CD4-positive, alpha-beta T cell (primary cell): ENCODE measurements around the gene ARID1A. TPM values are rescaled to one million over a fixed set of nuclear protein-coding genes. Genes with fewer than 3 reads are reported as not detected.
A peak's percentile ranks its signal among the peaks of the same experiment; 100 is the strongest.

Experiments used
- ATAC-seq: fragments of 200-7000 bp; cut with Tn5 transposase; one replicate; pipeline ENCODE4 v1.10.0; 2022; ENCODE audit warnings: mild to moderate bottlenecking; ENCODE audit not compliant: poor library complexity
- CTCF ChIA-PET: fragments of 350-600 bp; sonication (Branson Sonifier 250); formaldehyde crosslinking; loops from one replicate; lab custom pipeline; 2021; ENCODE audit warnings: antibody characterized with exemption, inconsistent platforms; lab: Charles Lee
- POLR2A ChIA-PET: fragments of 350-600 bp; sonication (Branson Sonifier 250); formaldehyde crosslinking; loops from one replicate; lab custom pipeline; 2021; ENCODE audit warnings: antibody characterized with exemption, inconsistent platforms; lab: Charles Lee
- DNase-seq, 14 experiments: peaks; one replicate each; pipeline ENCODE4 v3.0.0-alpha.2; 2013 to 2020; ENCODE audit warnings: mixed read lengths in 2 of 14
- H3K27ac ChIP-seq, 2 donors: one replicate each; pipeline versions ENCODE4 v1.5.1 to v1.7.0; 2013; ENCODE audit warnings: low read length in 2 of 2, low read depth in 1 of 2, mild to moderate bottlenecking in 1 of 2
- H3K27me3 ChIP-seq, 2 experiments: 1 replicate in 1 of 2; 2 replicates in 1 of 2; pipeline versions ENCODE4 v1.6.1 to v1.7.0; 2013; ENCODE audit warnings: low read length in 2 of 2, control low read depth in 1 of 2, mild to moderate bottlenecking in 1 of 2, moderate library complexity in 1 of 2; ENCODE audit not compliant: insufficient read depth in 2 of 2, control insufficient read depth in 1 of 2
- H3K36me3 ChIP-seq: one replicate; pipeline ENCODE4 v1.6.1; 2013; ENCODE audit warnings: low read length, control low read depth; ENCODE audit not compliant: insufficient read depth
- H3K4me1 ChIP-seq: one replicate; pipeline ENCODE4 v1.6.1; 2013; ENCODE audit warnings: low read length, control low read depth; ENCODE audit not compliant: insufficient read depth
- H3K4me3 ChIP-seq: one replicate; pipeline ENCODE4 v1.5.1; 2013; ENCODE audit warnings: mild to moderate bottlenecking, low read length, moderate library complexity
- H3K9me3 ChIP-seq, 2 experiments: 1 replicate in 1 of 2; 2 replicates in 1 of 2; pipeline versions ENCODE4 v1.6.1 to v1.7.0; 2013; ENCODE audit warnings: low read length in 2 of 2, mild to moderate bottlenecking in 2 of 2, control low read depth in 1 of 2, moderate library complexity in 1 of 2; ENCODE audit not compliant: control insufficient read depth in 1 of 2, insufficient read depth in 1 of 2
- H3K27ac Mint-ChIP-seq: one replicate; pipeline ENCODE4 v1.8.0; 2020; ENCODE audit warnings: mixed read lengths
- H3K27me3 Mint-ChIP-seq: one replicate; pipeline ENCODE4 v1.8.0; 2021; ENCODE audit warnings: mixed read lengths
- H3K36me3 Mint-ChIP-seq: one replicate; pipeline ENCODE4 v1.8.0; 2021; ENCODE audit warnings: low read depth, mixed read lengths
- H3K4me1 Mint-ChIP-seq: one replicate; pipeline ENCODE4 v1.8.0; 2021; ENCODE audit warnings: low read depth, mixed read lengths
- H3K4me3 Mint-ChIP-seq: one replicate; pipeline ENCODE4 v1.8.0; 2020; ENCODE audit warnings: mild to moderate bottlenecking, mixed read lengths
- H3K9me3 Mint-ChIP-seq: one replicate; pipeline ENCODE4 v1.8.0; 2020; ENCODE audit warnings: mixed read lengths
- intact Hi-C, 2 experiments: fragments of 100-400 bp; cut with DNase I in 1 of 2; cut with micrococcal nuclease in 1 of 2; formaldehyde crosslinking; loops; one replicate each; pipeline versions ENCODE4 v1.15.1 to v1.9.0; 2023 to 2025; cut with DNase I, micrococcal nuclease
- total RNA-seq, 174 experiments: library from RNA in 2 of 174; stranded (reverse) in 2 of 174; gene quantifications; one replicate each; pipeline ENCODE4 v1.2.3 and lab custom pipeline; 2021 to 2026
- TF ChIP-seq, protein P1 (sequence below): fragments of 200-600 bp; IDR thresholded peaks from one replicate; pipeline ENCODE4 v1.8.0; 2022; ENCODE audit warnings: antibody characterized with exemption, mild to moderate bottlenecking

ARID1A gene
- total RNA-seq, 2 experiments from 2014 or later = 102 to 103 TPM

DNA sequence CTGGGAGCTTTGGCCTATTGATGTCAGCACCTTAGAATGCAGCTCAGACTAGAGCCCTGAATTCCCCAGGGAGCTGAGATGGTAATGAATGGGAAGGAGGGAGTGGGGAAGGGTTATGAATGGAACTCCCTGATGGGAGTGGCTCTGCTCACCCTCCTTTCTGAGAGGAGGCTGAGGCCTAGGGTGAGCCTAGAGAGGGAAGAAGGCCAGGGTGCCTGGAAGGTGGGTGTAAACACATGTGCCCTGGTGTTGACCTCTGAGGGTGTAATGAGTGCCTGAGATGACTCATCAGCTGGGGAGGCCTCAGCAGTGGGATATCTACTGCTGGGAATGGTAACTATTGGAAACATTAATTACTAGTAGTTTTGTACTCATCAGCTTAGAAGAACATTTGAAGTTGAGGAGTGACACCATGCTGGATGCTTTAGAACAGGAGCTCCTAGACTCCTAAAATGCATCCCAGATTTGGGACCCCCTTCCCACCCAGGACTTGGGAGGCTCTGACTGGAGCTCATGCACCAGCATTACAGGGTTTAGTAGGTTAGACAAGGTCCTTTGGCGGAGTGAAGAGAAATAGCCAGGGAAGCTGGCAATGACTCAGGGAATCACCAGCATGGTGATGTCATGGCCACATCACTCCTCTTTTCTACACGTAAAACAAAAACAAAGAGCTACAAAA lies 76.0 kb downstream of the ARID1A start:
- intact Hi-C loops = no loop called here
- ATAC-seq (no peak), DNase-seq (no peak)
- Histone ChIP-seq H3K27ac (peak overlapping the region; percentile 11 to 31), H3K36me3 (peaks cover 100% of the 10 kb centered on the region), H3K4me1 (peaks cover 8% of the 10 kb centered on the region), H3K27me3 (no peaks in the 10 kb centered on the region), H3K9me3 (no peaks in the 10 kb centered on the region), H3K4me3 (no peak overlapping the region)
- Mint-ChIP-seq H3K9me3 (no peaks in the 10 kb centered on the region), H3K27me3 (no peaks in the 10 kb centered on the region), H3K36me3 (peaks cover 99% of the 10 kb centered on the region), H3K4me1 (peaks cover 4% of the 10 kb centered on the region), H3K4me3 (no peak overlapping the region), H3K27ac (peak overlapping the region; percentile 59)
- ChIA-PET POLR2A (interaction anchor here (1.1 to 1.3 kb wide), 2 partner anchors 14 to 75 kb away, joined by 7 to 8 read pairs; no protein-coding TSS in a partner anchor), CTCF (interaction anchor here (0.6 to 1.2 kb wide), 3 partner anchors 14 to 261 kb away, joined by 3 read pairs; no protein-coding TSS in a partner anchor)
- TF ChIP-seq, protein P1, sequence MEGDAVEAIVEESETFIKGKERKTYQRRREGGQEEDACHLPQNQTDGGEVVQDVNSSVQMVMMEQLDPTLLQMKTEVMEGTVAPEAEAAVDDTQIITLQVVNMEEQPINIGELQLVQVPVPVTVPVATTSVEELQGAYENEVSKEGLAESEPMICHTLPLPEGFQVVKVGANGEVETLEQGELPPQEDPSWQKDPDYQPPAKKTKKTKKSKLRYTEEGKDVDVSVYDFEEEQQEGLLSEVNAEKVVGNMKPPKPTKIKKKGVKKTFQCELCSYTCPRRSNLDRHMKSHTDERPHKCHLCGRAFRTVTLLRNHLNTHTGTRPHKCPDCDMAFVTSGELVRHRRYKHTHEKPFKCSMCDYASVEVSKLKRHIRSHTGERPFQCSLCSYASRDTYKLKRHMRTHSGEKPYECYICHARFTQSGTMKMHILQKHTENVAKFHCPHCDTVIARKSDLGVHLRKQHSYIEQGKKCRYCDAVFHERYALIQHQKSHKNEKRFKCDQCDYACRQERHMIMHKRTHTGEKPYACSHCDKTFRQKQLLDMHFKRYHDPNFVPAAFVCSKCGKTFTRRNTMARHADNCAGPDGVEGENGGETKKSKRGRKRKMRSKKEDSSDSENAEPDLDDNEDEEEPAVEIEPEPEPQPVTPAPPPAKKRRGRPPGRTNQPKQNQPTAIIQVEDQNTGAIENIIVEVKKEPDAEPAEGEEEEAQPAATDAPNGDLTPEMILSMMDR = no peak

DNA sequence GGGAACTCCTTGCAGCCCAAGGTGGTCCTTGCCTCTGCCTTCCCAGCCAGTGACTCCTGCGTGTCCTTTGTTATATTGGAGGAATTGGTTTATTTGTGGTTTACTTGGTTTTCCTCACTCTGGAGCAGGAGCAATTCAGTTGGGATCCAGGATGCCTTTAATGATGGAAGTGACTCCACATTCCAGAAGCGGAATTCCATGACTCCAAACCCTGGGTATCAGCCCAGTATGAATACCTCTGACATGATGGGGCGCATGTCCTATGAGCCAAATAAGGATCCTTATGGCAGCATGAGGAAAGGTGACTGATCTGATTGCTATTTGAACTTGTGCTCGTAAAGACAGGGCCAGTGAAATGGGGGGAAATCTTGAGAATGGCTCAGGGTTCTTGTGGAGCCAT lies 76.9 kb downstream of the ARID1A start:
- H3K4me3 Mint-ChIP-seq = no peak overlapping the region
- H3K4me1 Mint-ChIP-seq = peaks cover 4% of the 10 kb centered on the region
- no peaks in the 10 kb centered on the region for H3K9me3 ChIP-seq
- peaks cover 8% of the 10 kb centered on the region for H3K4me1 ChIP-seq
- H3K36me3 ChIP-seq = peaks cover 100% of the 10 kb centered on the region
- no peaks in the 10 kb centered on the region for H3K9me3 Mint-ChIP-seq
- no peak overlapping the region for H3K27ac Mint-ChIP-seq
- DNase-seq = no peak
- TF ChIP-seq, protein P1 = no peak
- POLR2A ChIA-PET = interaction anchor here (1.3 kb wide), 1 partner anchor 13 kb away, joined by 7 read pairs; no protein-coding TSS in a partner anchor
- CTCF ChIA-PET = interaction anchor here (1.2 kb wide), 1 partner anchor 80 kb away, joined by 3 read pairs; no protein-coding TSS in a partner anchor
- no peak overlapping the region for H3K4me3 ChIP-seq
- H3K27me3 ChIP-seq = no peaks in the 10 kb centered on the region
- H3K27ac ChIP-seq = no peak overlapping the region
- no peak for ATAC-seq
- peaks cover 97% of the 10 kb centered on the region for H3K36me3 Mint-ChIP-seq
- no peaks in the 10 kb centered on the region for H3K27me3 Mint-ChIP-seq
- intact Hi-C loops = no loop called here

DNA sequence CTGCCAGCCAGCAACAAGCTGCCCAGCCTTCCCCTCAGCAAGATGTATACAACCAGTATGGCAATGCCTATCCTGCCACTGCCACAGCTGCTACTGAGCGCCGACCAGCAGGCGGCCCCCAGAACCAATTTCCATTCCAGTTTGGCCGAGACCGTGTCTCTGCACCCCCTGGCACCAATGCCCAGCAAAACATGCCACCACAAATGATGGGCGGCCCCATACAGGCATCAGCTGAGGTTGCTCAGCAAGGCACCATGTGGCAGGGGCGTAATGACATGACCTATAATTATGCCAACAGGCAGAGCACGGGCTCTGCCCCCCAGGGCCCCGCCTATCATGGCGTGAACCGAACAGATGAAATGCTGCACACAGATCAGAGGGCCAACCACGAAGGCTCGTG lies 78.6 kb downstream of the ARID1A start:
- ChIA-PET POLR2A (no interaction called here), CTCF (no interaction called here)
- Histone ChIP-seq H3K4me1 (peaks cover 12% of the 10 kb centered on the region), H3K36me3 (peaks cover 100% of the 10 kb centered on the region), H3K27me3 (no peaks in the 10 kb centered on the region), H3K9me3 (no peaks in the 10 kb centered on the region), H3K4me3 (no peak overlapping the region), H3K27ac (no peak overlapping the region)
- Mint-ChIP-seq H3K9me3 (no peaks in the 10 kb centered on the region), H3K4me1 (peaks cover 12% of the 10 kb centered on the region), H3K27ac (no peak overlapping the region), H3K36me3 (peaks cover 96% of the 10 kb centered on the region), H3K27me3 (no peaks in the 10 kb centered on the region), H3K4me3 (no peak overlapping the region)
- TF ChIP-seq, protein P1 = no peak
- ATAC-seq = no peak
- intact Hi-C loops = no loop called here
- DNase-seq = no peak
